KBM-7 (cell line): ENCODE measurements around the gene LSS.

Experiments used
- DNase-seq: peaks from one replicate; pipeline ENCODE4 v3.0.0-alpha.2; 2015
- in situ Hi-C: fragments of 300-500 bp; cut with MboI; formaldehyde crosslinking; loops from 2 replicates; pipeline ENCODE4 v1.14.3; 2020; ENCODE audit warnings: low sequenced_read_pairs, low pct_unique_long_range_greater_than_20kb, mixed read lengths

The LSS gene

GRCh38 chr21:46228345-46229051 is at the start of gene LSS:
LSS (minus strand) TSS chr21:46228774; CDS start chr21:46228745, 29 bp downstream.
- in situ Hi-C loops, result no loop called here
- DNase-seq, result peak; percentile 92

- in situ Hi-C loops, result no loop called here
- DNase-seq, result no peak
Measured at GRCh38 chr21:46274797-46275390, 46.3 kb upstream of the LSS start.

- DNase-seq, result no peak
- in situ Hi-C loops, result no loop called here
Measured at GRCh38 chr21:46273341-46273740, 44.8 kb upstream of the LSS start.

GRCh38 chr21:46269466-46269865 is 40.9 kb upstream of the LSS start:
- in situ Hi-C loops, result no loop called here
- DNase-seq, result no peak

- no peak for DNase-seq
- in situ Hi-C loops, result no loop called here
Measured at GRCh38 chr21:46268371-46268770, 39.8 kb upstream of the LSS start.

- no peak for DNase-seq
- in situ Hi-C loops, result no loop called here
Measured at GRCh38 chr21:46266946-46267345, 38.4 kb upstream of the LSS start.

- in situ Hi-C loops, result no loop called here
- no peak for DNase-seq
Measured at GRCh38 chr21:46265736-46266525, 37.4 kb upstream of the LSS start.

- DNase-seq, result no peak
- in situ Hi-C loops, result no loop called here
Measured at GRCh38 chr21:46264690-46265144, 36.1 kb upstream of the LSS start.

- no peak for DNase-seq
- in situ Hi-C loops, result no loop called here
Measured at GRCh38 chr21:46264046-46264689, 35.6 kb upstream of the LSS start.

GRCh38 chr21:46256501-46256994 is 28.0 kb upstream of the LSS start:
- no peak for DNase-seq
- in situ Hi-C loops, result no loop called here

- DNase-seq, result no peak
- in situ Hi-C loops, result no loop called here
Measured at GRCh38 chr21:46255758-46256337, 27.3 kb upstream of the LSS start.

GRCh38 chr21:46255166-46255565 is 26.6 kb upstream of the LSS start:
- in situ Hi-C loops, result no loop called here
- no peak for DNase-seq

- in situ Hi-C loops, result no loop called here
- no peak for DNase-seq
Measured at GRCh38 chr21:46254208-46254975, 25.8 kb upstream of the LSS start.

GRCh38 chr21:46253610-46254124 is 25.1 kb upstream of the LSS start:
- peak; percentile 93 for DNase-seq
- in situ Hi-C loops, result no loop called here

- in situ Hi-C loops, result no loop called here
- no peak for DNase-seq
Measured at GRCh38 chr21:46252840-46253239, 24.3 kb upstream of the LSS start.

GRCh38 chr21:46250146-46250725 is 21.7 kb upstream of the LSS start:
- no peak for DNase-seq
- in situ Hi-C loops, result no loop called here

- no peak for DNase-seq
- in situ Hi-C loops, result no loop called here
Measured at GRCh38 chr21:46248827-46249226, 20.3 kb upstream of the LSS start.

GRCh38 chr21:46248422-46248782 is 19.8 kb upstream of the LSS start:
- in situ Hi-C loops, result no loop called here
- DNase-seq, result no peak
